ENCODE results near the gene DYNLT4. TPM values are rescaled to one million over a fixed set of nuclear protein-coding genes. Genes with fewer than 3 reads are reported as not detected.

DYNLT4 gene
- total and polyA plus RNA-seq, 2 of the 13 experiments (the other 11 are each of a cell fraction or from before 2014, with no cell fraction given) = 0.77 TPM; not detected in 1

DNA sequence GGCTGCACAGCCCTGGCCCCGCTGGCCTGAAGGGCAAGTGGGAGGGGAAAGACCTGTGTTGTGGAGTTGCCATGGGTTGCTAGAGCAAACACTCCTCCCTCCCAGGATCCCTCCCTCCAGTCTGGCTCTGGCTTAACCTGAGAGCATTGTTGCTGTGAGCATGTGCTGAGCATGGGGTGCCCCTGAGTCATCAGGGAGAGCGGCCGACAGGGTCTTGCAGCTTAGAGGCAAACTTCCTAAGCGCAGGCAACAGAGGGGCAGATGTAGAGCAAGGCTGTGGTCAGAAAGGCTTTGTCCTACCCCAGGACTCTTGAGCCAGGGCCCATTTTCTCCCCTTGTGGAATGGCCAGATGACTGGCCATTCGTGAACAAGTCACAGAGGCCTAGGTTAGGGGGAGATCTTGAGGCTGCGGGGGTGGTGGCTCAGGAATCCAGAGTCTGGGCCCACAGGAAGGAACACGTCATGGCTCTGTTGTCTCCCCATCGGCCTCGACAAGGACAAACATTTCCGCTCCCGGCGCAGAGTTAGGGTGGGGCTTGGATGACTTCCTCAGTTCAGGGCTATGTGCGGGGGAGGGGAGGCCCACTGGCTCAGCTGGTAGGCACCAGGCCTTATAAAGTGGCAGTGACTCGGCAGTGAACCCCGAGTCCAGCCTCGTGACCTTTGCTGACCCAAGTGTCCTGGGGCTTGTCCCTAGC lies 362 bp upstream of the DYNLT4 start (continued):
- peak; percentile 77 for TF ChIP-seq ZFY (CRISPR knock-in tag; IDR thresholded peaks at IDR 0.05)
- TF ChIP-seq PITX1 (CRISPR knock-in tag; IDR thresholded peaks at IDR 0.05) = peak; percentile 75; the same call in 1 of the 2 replicates
- peak; percentile 34; the same call in 1 of the 2 replicates for TF ChIP-seq NCOA2 (CRISPR knock-in tag; IDR thresholded peaks at IDR 0.05)
- TF ChIP-seq, protein P1, sequence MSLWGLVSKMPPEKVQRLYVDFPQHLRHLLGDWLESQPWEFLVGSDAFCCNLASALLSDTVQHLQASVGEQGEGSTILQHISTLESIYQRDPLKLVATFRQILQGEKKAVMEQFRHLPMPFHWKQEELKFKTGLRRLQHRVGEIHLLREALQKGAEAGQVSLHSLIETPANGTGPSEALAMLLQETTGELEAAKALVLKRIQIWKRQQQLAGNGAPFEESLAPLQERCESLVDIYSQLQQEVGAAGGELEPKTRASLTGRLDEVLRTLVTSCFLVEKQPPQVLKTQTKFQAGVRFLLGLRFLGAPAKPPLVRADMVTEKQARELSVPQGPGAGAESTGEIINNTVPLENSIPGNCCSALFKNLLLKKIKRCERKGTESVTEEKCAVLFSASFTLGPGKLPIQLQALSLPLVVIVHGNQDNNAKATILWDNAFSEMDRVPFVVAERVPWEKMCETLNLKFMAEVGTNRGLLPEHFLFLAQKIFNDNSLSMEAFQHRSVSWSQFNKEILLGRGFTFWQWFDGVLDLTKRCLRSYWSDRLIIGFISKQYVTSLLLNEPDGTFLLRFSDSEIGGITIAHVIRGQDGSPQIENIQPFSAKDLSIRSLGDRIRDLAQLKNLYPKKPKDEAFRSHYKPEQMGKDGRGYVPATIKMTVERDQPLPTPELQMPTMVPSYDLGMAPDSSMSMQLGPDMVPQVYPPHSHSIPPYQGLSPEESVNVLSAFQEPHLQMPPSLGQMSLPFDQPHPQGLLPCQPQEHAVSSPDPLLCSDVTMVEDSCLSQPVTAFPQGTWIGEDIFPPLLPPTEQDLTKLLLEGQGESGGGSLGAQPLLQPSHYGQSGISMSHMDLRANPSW (CRISPR knock-in tag; IDR thresholded peaks at IDR 0.05; ENCODE audit: borderline replicate concordance) = peak; percentile 85
- TF ChIP-seq TOPORS (CRISPR knock-in tag; IDR thresholded peaks at IDR 0.05) = 0 out of 2 replicates have a peak, but pooled peaks have one; percentile 59
- peak; percentile 37 for TF ChIP-seq RELA (CRISPR knock-in tag; IDR thresholded peaks at IDR 0.05)
- TF ChIP-seq IKZF4 (CRISPR knock-in tag; IDR thresholded peaks at IDR 0.05; ENCODE audit: borderline replicate concordance, low read depth, not compliant biosample characterization) = no peak
- TF ChIP-seq ZNF235 (CRISPR knock-in tag; IDR thresholded peaks at IDR 0.05; ENCODE audit: borderline replicate concordance) = no peak
- TF ChIP-seq GLI4 (CRISPR knock-in tag; IDR thresholded peaks at IDR 0.05; ENCODE audit: borderline replicate concordance) = no peak
- TF ChIP-seq ELF3 (CRISPR knock-in tag; IDR thresholded peaks at IDR 0.05) = peak; percentile 62
- TF ChIP-seq, protein P2, sequence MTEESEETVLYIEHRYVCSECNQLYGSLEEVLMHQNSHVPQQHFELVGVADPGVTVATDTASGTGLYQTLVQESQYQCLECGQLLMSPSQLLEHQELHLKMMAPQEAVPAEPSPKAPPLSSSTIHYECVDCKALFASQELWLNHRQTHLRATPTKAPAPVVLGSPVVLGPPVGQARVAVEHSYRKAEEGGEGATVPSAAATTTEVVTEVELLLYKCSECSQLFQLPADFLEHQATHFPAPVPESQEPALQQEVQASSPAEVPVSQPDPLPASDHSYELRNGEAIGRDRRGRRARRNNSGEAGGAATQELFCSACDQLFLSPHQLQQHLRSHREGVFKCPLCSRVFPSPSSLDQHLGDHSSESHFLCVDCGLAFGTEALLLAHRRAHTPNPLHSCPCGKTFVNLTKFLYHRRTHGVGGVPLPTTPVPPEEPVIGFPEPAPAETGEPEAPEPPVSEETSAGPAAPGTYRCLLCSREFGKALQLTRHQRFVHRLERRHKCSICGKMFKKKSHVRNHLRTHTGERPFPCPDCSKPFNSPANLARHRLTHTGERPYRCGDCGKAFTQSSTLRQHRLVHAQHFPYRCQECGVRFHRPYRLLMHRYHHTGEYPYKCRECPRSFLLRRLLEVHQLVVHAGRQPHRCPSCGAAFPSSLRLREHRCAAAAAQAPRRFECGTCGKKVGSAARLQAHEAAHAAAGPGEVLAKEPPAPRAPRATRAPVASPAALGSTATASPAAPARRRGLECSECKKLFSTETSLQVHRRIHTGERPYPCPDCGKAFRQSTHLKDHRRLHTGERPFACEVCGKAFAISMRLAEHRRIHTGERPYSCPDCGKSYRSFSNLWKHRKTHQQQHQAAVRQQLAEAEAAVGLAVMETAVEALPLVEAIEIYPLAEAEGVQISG (CRISPR knock-in tag; IDR thresholded peaks at IDR 0.05) = peak; percentile 49
- TF ChIP-seq, protein P3, sequence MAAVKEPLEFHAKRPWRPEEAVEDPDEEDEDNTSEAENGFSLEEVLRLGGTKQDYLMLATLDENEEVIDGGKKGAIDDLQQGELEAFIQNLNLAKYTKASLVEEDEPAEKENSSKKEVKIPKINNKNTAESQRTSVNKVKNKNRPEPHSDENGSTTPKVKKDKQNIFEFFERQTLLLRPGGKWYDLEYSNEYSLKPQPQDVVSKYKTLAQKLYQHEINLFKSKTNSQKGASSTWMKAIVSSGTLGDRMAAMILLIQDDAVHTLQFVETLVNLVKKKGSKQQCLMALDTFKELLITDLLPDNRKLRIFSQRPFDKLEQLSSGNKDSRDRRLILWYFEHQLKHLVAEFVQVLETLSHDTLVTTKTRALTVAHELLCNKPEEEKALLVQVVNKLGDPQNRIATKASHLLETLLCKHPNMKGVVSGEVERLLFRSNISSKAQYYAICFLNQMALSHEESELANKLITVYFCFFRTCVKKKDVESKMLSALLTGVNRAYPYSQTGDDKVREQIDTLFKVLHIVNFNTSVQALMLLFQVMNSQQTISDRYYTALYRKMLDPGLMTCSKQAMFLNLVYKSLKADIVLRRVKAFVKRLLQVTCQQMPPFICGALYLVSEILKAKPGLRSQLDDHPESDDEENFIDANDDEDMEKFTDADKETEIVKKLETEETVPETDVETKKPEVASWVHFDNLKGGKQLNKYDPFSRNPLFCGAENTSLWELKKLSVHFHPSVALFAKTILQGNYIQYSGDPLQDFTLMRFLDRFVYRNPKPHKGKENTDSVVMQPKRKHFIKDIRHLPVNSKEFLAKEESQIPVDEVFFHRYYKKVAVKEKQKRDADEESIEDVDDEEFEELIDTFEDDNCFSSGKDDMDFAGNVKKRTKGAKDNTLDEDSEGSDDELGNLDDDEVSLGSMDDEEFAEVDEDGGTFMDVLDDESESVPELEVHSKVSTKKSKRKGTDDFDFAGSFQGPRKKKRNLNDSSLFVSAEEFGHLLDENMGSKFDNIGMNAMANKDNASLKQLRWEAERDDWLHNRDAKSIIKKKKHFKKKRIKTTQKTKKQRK (IDR thresholded peaks at IDR 0.05; ENCODE audit: low read length) = no peak
- TF ChIP-seq KDM6A (CRISPR knock-in tag; IDR thresholded peaks at IDR 0.05; ENCODE audit: low read depth) = peak; percentile 43
- no peak for TF ChIP-seq ZFP36 (IDR thresholded peaks at IDR 0.05; ENCODE audit: borderline replicate concordance, low read depth, low read length, partially characterized antibody)
- no peak; a peak in 1 of 4 replicates for TF ChIP-seq MAFK (conservative IDR thresholded peaks at IDR 0.05 in 1 of 2, IDR thresholded peaks at IDR 0.05 in 1 of 2; ENCODE audit: low read length in 2 of 2)
- TF ChIP-seq ZNF678 (CRISPR knock-in tag; IDR thresholded peaks at IDR 0.05) = no peak
- TF ChIP-seq HINFP (CRISPR knock-in tag; IDR thresholded peaks at IDR 0.05; ENCODE audit: low read depth) = peak; percentile 68; the same call in 1 of the 2 replicates
- TF ChIP-seq KAT7 (CRISPR knock-in tag; IDR thresholded peaks at IDR 0.05; ENCODE audit: borderline replicate concordance) = no peak
